NCI-H226 (cell line): Measurements from ENCODE around the gene WDR77.

Source experiments
- DNase-seq: peaks from one replicate; pipeline ENCODE4 v3.0.0-alpha.2; 2015

WDR77 gene

DNA sequence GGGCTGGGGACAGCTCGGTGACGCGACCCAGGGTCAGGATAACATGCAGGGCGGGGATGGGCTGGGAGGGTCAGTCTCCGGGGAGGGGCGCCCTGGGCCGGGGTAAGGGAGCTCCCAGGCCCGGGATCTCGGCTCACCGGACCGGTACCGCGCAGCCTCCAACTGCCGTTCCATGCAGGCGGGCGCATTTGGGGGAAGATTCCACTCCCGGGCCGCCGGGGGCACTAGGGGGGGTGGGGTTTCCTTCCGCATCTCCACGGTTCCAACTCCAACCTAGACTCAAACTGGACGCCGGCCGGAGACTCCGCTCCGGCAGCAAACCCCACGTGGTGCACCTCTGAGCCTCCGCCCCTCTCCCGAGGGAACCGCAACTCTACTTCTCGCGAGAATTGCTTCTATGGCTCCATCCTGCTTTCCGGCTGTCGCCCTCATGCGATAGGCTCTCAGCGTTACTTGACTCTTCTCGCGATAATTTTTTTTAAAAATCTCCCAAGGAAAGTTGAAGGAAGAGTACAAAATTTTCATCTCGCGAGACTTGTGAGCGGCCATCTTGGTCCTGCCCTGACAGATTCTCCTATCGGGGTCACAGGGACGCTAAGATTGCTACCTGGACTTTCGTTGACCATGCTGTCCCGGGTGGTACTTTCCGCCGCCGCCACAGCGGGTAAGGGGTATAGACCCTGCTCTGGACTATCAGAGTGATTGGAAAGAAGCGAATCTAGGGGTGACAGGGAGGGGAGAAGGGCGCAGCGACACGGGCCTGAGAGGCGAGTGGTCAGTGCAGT, at the start of gene WDR77, which contains the start of gene ATP5PB:
Gene WDR77 (minus strand): TSS at position 339 of the 785 bp plus-strand sequence. CDS start 87 bp downstream, at position 252.
Gene ATP5PB (plus strand): TSS at position 547 of the 785 bp plus-strand sequence. CDS start 78 bp downstream, at position 625.
- DNase-seq, result peak; percentile 98

GRCh38 chr1:111497592-111497991, 48.5 kb upstream of the WDR77 start:
- DNase-seq, result no peak

DNA sequence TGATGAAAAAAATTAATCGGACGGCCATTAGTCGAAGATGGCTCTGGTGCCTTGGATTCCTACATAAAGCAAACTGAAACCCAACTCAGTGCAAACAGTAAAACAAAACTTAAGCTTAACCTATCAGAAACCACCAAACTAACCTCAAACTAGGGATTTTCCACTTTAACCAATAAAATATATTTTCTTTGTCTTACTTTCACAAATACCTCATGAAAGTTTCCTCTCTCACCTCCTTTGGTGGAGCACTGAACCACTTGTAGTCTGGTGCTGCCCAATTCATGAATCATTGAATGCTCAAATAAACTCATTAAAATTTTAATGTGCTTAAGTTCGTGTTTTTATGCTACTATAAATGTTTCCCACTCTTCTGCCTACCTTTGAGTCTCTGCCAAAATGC, 47.3 kb upstream of the WDR77 start:
- no peak for DNase-seq

GRCh38 chr1:111491070-111491469, 42.0 kb upstream of the WDR77 start:
- DNase-seq, result no peak

DNA sequence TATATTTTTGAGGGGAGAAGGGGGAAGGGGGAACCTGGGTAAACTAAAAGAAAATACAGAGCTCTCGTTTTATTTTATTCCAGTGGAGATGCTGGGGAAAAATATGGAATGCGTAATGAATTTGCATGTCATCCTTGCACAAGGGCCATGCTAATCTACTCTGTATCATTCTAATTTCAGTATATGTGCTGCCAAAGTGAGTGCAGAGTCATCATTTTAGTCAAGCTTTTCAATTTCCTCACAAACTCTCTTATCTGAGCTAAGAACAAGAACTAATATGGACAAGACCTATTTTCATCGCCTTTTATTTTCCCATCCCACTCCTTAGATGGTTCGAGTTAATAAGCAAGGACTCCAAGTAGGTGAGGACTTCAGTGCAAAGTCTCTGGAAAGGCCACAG, 41.2 kb upstream of the WDR77 start:
- DNase-seq, result no peak

GRCh38 chr1:111489604-111490003, 40.5 kb upstream of the WDR77 start:
- no peak for DNase-seq

DNA sequence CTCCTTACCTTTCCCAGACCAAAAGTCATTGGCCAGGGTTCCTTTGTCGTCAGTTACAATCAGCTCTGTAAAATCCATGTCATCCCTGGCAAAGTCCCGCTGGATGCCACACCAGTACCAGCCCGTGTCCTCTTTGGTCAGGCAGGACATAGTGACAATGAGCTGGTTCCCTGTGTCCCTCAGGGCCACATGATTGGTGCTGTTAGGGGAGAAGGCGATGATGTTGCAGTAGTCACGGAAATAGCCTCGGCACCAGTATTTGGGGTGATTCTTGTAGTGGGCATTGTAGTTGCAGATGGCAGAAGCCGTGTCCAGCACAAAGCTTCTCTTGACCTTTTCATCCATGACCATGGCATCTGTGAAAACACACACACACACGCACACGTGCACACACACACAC, 39.6 kb upstream of the WDR77 start:
- no peak for DNase-seq

- no peak for DNase-seq
These were observed 38.1 kb upstream of the WDR77 start for GRCh38 chr1:111487133-111487532.

DNA sequence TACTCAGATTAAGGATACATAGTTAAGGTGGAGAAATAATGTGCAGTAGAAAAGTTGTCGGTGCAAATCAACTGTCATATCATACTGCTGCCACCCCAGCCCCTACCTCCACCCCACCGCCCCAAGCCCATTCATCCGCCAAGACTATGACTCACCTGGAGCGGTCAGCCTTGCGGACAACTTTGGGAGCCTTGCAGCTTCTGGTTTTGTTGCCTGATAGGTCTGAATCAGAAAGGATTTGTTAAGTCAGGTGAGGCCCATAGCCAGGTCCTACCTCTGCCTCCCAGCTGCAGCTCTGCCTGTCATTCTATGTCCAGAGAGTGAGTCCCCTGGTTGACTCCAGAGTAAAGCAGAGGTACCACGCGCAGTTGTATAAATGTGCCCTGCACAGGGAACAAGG, 37.4 kb upstream of the WDR77 start:
- DNase-seq, result no peak

- no peak for DNase-seq
These were observed 35.5 kb upstream of the WDR77 start for GRCh38 chr1:111484391-111485026.

DNA sequence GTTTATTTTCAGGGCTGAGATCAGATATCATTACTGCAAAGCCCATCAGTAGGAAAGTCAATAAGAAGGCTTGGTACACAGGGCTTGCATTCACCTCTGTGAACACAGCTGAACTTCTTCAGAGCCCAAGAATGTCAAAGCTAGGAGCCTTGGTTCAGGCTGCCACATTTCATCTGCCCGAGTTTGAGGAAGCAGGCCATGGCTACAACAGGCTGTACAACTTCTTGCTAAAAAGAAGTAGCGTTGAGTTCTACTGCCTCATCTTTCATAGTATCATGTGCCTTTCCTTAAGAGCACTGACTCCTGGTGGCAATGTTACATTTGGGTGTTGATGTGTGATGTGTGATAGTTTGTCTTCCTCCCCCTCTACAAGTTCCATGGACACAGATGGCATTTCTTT, 34.8 kb upstream of the WDR77 start:
- DNase-seq, result no peak

- DNase-seq, result no peak
These were observed 34.1 kb upstream of the WDR77 start for GRCh38 chr1:111483166-111483565.

DNA sequence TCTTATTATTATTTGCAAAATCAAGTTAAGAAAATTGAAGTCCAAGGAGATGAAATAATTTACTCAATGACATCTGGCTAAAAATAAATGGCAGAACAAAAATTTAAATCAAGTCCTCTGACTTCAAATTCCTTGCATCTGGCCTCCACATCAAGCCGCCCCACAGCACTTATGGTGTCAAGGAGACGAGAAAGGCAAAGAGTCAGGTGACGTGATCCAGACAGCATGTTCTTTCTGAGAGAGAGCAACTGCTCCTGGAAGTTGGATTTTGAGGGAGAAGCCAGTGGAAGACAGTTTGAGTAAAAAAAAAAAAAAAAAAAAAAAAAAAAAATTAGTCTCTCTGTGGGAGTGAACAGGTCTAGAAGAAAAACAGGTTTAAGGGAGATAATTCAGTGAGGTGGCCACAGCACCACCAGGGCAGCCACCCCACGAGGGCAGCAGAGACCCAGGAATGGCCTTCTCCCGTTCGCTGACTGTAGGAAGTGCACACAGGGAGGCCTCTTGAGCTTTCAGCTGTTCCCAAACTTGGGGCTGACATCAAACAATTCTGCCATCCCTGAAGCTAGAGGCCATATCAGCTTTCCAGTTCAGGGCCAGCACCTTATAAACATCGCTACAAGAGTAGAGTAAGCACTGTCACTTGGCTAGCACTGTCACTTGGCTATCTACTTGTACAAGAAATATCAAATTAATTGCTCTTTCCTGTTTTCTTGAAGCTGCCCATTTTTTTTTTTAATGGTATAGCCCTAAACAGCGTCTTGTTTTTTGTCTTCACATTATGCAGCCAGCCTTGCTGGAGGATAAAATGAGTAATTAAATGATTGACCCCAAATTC, 32.5 kb upstream of the WDR77 start:
- DNase-seq, result peak; percentile 48

GRCh38 chr1:111480674-111481073, 31.6 kb upstream of the WDR77 start:
- DNase-seq, result no peak

DNA sequence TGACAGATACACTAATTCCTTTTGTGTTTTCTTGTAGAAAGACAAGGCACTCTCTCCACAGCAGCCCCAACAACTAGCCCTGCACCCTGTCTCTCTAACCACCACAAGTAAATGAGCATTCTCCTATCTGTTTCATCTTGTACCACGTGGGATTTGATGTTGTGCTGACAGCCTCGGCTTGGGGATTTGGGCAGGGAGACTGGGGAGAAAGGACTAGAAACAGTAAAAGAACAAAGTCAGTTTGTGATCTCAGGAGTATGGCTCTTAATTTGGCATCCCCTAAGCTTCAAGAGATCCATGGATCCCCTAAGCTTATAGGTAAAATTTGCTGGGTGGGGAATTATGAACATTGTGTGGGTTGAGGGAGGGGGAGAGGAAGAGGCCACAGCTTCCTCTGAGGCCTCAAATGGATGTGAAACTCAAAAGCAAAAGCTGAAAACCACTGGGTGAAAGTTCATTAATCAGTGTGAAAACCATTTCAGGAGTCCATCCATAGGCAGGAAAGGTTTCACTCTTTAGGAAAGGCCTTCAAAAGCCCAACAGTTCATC, 27.8 kb upstream of the WDR77 start:
- no peak for DNase-seq

- no peak for DNase-seq
These were observed 27.2 kb upstream of the WDR77 start for GRCh38 chr1:111476214-111476613.

DNA sequence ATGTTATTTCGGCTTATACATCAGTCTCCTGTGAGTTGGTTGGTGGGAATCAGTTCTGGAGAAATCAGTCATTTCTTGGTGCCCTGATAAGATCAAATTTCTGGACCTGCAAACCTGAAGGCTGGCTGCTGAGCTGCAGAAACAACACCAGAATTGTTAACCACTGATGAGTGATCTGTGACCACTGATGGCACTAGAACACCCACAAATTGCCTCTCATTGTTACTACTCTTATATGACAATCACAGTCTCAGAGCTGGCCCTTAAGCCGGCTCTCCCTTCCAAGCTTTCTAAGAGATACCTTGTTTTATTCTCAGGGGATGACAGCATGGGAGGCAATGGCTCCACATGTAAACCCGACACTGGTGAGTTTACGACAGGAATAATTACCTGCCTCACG, 26.6 kb upstream of the WDR77 start:
- DNase-seq, result no peak

GRCh38 chr1:111474521-111474920, 25.5 kb upstream of the WDR77 start:
- peak; percentile 6 for DNase-seq

DNA sequence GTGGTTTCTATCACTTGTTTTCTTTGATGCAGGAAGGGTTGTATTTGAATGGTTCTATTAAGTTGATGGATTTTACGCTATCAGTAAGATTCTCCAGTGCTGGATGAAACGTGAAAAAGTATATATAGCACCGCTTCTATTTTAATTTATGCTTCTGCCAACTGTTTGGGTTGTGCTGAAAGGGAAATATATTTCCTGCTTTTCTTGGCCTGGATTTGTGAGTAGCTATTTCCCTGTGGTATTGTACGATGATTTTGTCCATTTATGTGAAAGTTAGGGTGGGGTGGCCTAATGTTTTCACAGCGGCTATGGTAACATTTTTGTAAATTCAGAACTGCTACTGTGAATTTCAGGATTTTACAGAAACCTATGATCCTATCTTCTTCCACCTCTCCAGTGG, 25.1 kb upstream of the WDR77 start:
- DNase-seq, result no peak

DNA sequence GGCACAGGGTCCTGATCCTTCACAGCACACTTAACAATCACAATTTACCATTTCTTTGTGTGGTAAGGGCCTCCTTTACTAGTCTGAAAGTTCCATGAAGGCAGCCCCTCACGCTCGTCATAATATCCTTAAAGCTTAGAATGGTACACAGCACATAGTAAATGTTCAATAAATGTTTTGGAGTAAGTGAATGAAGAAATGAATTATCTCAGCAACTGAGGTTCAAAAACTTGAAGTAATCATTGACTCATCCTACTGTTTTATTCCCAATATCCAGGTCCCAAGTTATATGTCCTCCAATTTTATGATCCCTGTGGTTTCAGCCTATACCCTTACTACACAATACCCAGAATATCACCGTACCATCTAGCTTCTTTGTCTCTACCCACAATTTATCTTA, 22.5 kb upstream of the WDR77 start:
- DNase-seq, result no peak

GRCh38 chr1:111471012-111471411, 22.0 kb upstream of the WDR77 start:
- no peak for DNase-seq

- no peak for DNase-seq
These were observed 21.5 kb upstream of the WDR77 start for GRCh38 chr1:111470596-111470995.

GRCh38 chr1:111469539-111469938, 20.5 kb upstream of the WDR77 start:
- DNase-seq, result no peak
